MM.1S (cell line): Measurements from ENCODE around the gene RASSF7.
A peak's percentile ranks its signal among the peaks of the same experiment; 100 is the strongest.

Experiments
- CTCF ChIP-seq: fragments of 300-600 bp; sonication (generic); IDR thresholded peaks from 2 replicates; pipeline ENCODE4 v1.5.1; 2016; ENCODE audit warnings: antibody characterized with exemption, low read length, mixed read lengths
- EZH2phosphoT487 ChIP-seq: fragments of 300-600 bp; sonication (generic); IDR thresholded peaks from 2 replicates; pipeline ENCODE4 v1.6.1; 2018; ENCODE audit warnings: antibody characterized with exemption, low read length

DNA sequence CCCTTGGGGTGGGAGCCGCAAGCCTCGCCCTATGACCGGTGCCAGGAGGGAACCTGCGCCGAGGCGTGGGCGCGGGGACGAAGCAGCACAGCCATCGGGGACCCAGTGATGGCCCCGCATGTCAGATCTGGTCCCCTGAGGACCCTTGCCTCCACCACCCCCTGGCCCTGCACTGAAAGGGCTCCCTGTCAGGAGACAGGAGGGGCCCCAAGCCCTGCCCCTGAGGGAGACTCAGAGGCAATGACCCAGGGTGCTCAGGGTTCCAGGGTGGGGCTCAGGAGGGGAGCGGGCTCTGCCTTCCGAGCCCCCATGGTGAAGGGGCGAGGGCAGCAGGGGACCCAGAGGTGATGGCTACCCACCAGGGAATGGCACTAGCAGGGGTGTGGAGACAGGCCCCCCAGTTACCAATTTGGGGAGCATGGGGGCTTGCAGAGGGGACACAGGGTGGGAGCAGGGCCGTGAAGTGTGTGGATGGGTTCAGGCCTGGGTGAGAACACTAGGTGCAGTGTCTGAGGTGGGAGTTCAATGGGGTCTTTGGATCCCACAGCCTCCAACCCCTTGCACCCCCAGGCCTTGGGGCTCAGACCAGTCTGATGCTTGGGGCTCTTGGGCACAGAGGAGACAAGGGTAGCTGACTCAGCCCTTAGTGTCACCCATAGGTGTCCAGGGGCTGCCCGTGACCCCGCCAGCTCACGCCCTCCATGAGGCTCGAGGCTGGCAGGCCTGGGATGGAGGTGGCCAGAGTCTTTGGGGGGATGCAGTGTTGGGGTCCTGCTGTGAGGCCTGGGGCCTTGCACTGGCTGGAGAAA is 22.9 kb upstream of the RASSF7 start:
- TF ChIP-seq CTCF (0 out of 2 replicates have a peak, but pooled peaks have one; percentile 8), EZH2phosphoT487 (no peak)
